ENCODE data around the gene PDE3A.

DNA sequence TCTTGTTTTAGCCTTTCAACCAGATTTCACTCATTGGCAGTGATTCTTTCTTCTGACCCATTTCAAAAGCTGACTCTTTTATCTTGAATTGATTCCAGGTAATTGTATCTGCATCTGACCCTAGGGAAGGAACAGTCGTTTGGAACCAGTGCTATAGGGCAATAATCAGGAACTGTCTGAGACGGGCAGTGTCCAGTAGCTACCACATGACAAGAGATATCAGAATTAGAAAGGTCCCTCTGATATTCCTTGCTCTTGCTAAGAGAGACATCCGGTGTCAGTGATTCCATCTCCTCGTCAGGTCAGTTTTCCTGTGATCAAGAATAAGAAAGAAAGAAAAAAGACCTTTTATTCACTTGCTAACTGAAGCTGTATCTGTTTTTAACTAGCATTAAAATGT lies 47.8 kb upstream of the PDE3A start:
- no peak for TF ChIP-seq CTCF (IDR thresholded peaks at IDR 0.05)
- TF ChIP-seq POLR2A (IDR thresholded peaks at IDR 0.05), result no peak
